Measurements from ENCODE around the gene ACKR3.

The ACKR3 gene

DNA sequence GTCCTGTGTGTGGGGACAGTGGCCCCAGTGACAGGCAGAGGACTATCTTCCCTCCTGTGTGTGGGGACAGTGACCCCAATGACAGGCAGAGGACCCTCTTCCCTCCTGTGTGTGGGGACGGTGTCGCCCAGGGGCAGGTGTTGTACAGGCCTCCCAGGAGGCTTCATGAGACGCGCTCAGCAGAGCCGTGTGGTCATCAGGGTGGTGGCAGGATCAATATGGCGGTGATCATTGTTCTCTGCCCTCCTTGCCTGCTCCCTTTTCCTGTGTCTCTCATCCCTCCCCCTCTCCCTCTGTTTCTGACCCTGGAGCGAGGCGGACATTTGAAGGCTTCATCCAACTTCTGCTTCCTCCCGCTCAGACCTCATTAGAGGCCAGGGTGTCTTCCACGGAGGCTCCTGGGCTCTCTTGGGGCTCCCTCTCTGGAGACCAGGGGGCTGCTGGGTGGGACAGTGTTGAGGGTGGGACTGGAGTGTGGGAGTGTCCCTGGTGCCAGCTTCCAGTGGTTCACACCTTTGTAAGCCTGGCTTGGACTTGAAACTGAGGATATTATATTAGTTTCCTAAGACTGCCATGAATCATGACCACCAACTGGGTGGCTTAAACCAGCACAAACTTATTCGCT lies 59.5 kb downstream of the ACKR3 start:
- no peak for DNase-seq (ENCODE audit: low read depth, low spot score)

DNA sequence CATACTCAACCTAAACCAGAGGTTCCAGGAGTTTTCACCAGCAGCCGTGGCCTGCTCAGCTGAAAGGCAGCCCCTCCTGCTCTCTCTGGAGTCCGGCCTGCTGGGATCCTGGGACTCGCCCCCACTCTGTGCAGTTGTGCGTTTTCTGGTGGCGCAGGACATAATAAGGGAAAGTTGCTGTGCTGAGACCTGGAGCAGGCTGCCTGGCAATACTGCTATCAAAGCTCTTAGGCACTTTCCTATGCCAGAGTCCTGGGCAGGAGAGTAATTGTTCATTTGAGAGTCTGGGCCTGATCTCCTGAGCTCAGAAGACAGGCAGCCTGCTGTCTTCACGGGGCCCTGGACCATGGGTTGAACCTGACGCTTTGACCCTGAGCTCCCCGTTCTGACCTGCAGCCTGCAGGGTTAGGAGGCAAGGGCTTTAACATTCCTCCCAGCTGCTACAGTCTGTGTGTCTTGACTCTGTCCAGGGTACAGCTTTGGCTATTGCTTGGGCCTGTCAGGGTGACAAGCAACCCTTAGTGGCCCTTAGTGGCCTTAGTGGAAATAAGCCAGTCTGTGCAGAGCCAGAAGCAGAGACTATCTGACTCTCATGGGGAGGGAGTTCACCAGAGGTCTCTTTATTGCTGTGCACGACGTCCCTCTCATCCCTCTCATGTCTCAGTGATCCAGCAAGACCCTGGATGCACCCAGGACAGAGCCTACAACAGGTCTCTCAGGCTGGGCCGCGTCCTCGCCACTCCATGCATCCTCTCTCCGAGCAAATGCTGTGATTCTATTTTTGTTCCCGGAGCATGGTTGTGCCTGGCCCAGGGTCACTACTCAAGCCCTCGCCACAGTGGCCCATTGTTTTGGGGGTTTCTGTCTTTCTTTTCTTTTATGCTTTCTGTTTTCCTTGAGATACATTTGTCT lies 60.6 kb downstream of the ACKR3 start:
- no peak for DNase-seq (ENCODE audit: low read depth, low spot score)

GRCh38 chr2:236631281-236631855 lies 61.7 kb downstream of the ACKR3 start:
- DNase-seq (ENCODE audit: low read depth, low spot score): no peak

GRCh38 chr2:236631856-236632291 lies 62.2 kb downstream of the ACKR3 start:
- DNase-seq (ENCODE audit: low read depth, low spot score): no peak

Measured in iPS DF 19.7 (cell line).